ENCODE data around the gene GART.
A peak's percentile ranks its signal among the peaks of the same experiment; 100 is the strongest.
"Not testable (repeated sequence)": the region's sequence is repeated elsewhere in the genome, so short reads cannot be mapped to it uniquely, and the experiment has no call there.

GART gene

GRCh38 chr21:33511639-33512038 lies 30.3 kb downstream of the GART start:
- no peak for DNase-seq

GRCh38 chr21:33510826-33511225 lies 31.1 kb downstream of the GART start:
- DNase-seq = no peak

- DNase-seq = not testable (repeated sequence)
Measured at GRCh38 chr21:33507003-33507402, 34.9 kb downstream of the GART start.

GRCh38 chr21:33505833-33506232 lies 36.1 kb downstream of the GART start:
- no peak for DNase-seq

GRCh38 chr21:33496345-33496744 lies 45.6 kb downstream of the GART start:
- no peak for DNase-seq

- DNase-seq = no peak
Measured at GRCh38 chr21:33495743-33496142, 46.2 kb downstream of the GART start.

GRCh38 chr21:33493756-33494155 lies 48.2 kb downstream of the GART start:
- DNase-seq = no peak

- DNase-seq = peak; percentile 64
Measured at GRCh38 chr21:33492571-33492970, 49.3 kb downstream of the GART start.

- DNase-seq = peak; percentile 93
Measured at GRCh38 chr21:33491373-33492102, 50.4 kb downstream of the GART start, which contains the start of gene DNAJC28. DNAJC28 (minus strand) TSS chr21:33491716; CDS start chr21:33489393, 2,323 bp downstream.

- no peak for DNase-seq
Measured at GRCh38 chr21:33490991-33491372, 50.9 kb downstream of the GART start.

- DNase-seq = no peak
Measured at GRCh38 chr21:33488936-33489335, 53.0 kb downstream of the GART start.

GRCh38 chr21:33487996-33488395 lies 53.9 kb downstream of the GART start:
- no peak for DNase-seq

- no peak for DNase-seq
Measured at GRCh38 chr21:33481314-33481943, 60.5 kb downstream of the GART start.

GRCh38 chr21:33480481-33481103 lies 61.3 kb downstream of the GART start:
- no peak for DNase-seq

- peak; percentile 96 for DNase-seq
Measured at GRCh38 chr21:33479679-33480480, 62.0 kb downstream of the GART start, which contains the start of gene TMEM50B. TMEM50B (minus strand) TSS chr21:33479974; CDS start chr21:33468885, 11,089 bp downstream.

GRCh38 chr21:33478935-33479678 lies 62.8 kb downstream of the GART start:
- peak; percentile 12 for DNase-seq

GRCh38 chr21:33478182-33478581 lies 63.7 kb downstream of the GART start:
- DNase-seq = no peak

- no peak for DNase-seq
Measured at GRCh38 chr21:33477066-33477465, 64.9 kb downstream of the GART start.

- no peak for DNase-seq
Measured at GRCh38 chr21:33473344-33473743, 68.6 kb downstream of the GART start.

GRCh38 chr21:33470701-33471100 lies 71.2 kb downstream of the GART start:
- no peak for DNase-seq

- not testable (repeated sequence) for DNase-seq
Measured at GRCh38 chr21:33469183-33469582, 72.7 kb downstream of the GART start.

- no peak for DNase-seq
Measured at GRCh38 chr21:33461538-33462250, 80.2 kb downstream of the GART start.

All from fibroblast of skin of right quadriceps (primary cell).